Measurements from ENCODE around the gene DPEP1.

DPEP1 gene

DNA sequence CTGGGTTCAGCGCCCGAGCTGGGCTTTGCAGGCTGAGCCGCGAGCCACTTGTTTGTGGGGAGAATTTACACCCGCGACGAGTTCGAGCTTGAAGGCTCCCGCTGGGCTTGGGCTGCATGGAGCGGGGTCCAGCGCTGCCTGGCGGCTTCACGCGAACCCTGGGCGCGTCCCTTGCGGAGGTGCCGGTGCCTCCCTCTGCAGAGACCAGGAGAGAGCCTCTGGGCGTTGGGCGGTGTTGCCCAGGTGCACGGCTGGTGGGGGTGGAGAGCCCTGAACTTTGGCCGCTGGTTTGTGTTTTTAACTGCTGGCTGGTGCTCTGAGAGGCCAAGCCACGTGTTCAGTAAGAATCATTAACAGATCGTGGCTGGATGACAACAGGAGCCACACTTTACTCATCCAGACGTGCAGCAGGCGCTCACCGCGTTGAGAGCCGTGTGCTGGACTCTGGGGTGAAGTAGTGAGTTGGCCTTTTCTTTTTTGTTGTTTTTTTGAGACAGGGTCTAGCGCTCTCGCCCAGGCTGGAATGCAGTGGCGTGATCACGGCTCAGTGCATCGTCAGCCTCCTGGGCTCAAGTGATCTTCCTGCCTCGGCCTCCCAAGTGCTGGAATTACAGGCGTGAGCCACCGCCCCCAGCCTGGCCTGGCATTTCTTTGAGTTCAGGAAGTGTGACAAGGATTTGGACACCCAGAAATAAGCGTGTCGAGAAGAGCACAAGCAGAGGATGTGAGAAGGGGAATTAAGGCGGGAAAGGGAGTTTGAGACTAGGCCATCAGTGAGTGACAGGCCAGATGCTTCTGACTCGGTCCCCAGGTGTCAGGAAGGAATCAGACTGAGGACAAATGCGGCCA, 73.9 kb downstream of the DPEP1 start:
- no peak for DNase-seq (ENCODE audit: low read depth)

Measured in stimulated activated CD4-positive, alpha-beta T cell treated with anti-CD3 and anti-CD28 coated beads, Interleukin-2, amount 100 ng/mL, for 4 hours (primary cell).